H9 (cell line): Measurements from ENCODE around the gene GRAPL. TPM values are rescaled to one million over a fixed set of nuclear protein-coding genes. Genes with fewer than 3 reads are reported as not detected.
"Not testable (repeated sequence)": the region's sequence is repeated elsewhere in the genome, so short reads cannot be mapped to it uniquely, and the experiment has no call there.

Source experiments
- DNase-seq: peaks from one replicate; pipeline ENCODE4 v3.0.0-alpha.2; 2017
- H2AFZ ChIP-seq: one replicate; pipeline ENCODE4 v1.6.1; 2013; ENCODE audit warnings: mild to moderate bottlenecking, low read length, control low read depth, moderate library complexity
- H2AK5ac ChIP-seq: 2 replicates; pipeline ENCODE4 v1.6.1; 2013; ENCODE audit warnings: low read length, control low read depth, mixed read lengths; ENCODE audit not compliant: insufficient read length
- H2BK120ac ChIP-seq: one replicate; pipeline ENCODE4 v1.6.1; 2013; ENCODE audit warnings: low read depth, mild to moderate bottlenecking, low read length, control low read depth, inconsistent platforms; ENCODE audit not compliant: poor library complexity, severe bottlenecking
- H2BK12ac ChIP-seq: 2 replicates; pipeline ENCODE4 v1.6.1; 2013; ENCODE audit warnings: low read length, control low read depth, mixed read lengths, low read depth; ENCODE audit not compliant: insufficient read length
- H2BK15ac ChIP-seq: 2 replicates; pipeline ENCODE4 v1.6.1; 2013; ENCODE audit warnings: low read depth, low read length, control low read depth
- H2BK20ac ChIP-seq: one replicate; pipeline ENCODE4 v1.6.1; 2013; ENCODE audit warnings: low read depth, mild to moderate bottlenecking, low read length, control low read depth, inconsistent platforms; ENCODE audit not compliant: poor library complexity, severe bottlenecking
- H2BK5ac ChIP-seq: 2 replicates; pipeline ENCODE4 v1.6.1; 2013; ENCODE audit warnings: low read length, control low read depth, mixed read lengths; ENCODE audit not compliant: insufficient read length
- H3K14ac ChIP-seq: 2 replicates; pipeline ENCODE4 v1.6.1; 2013; ENCODE audit warnings: low read length, control low read depth; ENCODE audit not compliant: insufficient read depth
- H3K18ac ChIP-seq: 2 replicates; pipeline ENCODE4 v1.6.1; 2013; ENCODE audit warnings: low read depth, mild to moderate bottlenecking, mixed read lengths, low read length, control low read depth; ENCODE audit not compliant: insufficient read length
- H3K23ac ChIP-seq: 2 replicates; pipeline ENCODE4 v1.6.1; 2013; ENCODE audit warnings: low read length, control low read depth, mixed read lengths, low read depth; ENCODE audit not compliant: insufficient read length
- H3K23me2 ChIP-seq: 2 replicates; pipeline ENCODE4 v1.6.1; 2013; ENCODE audit warnings: low read depth, mild to moderate bottlenecking, mixed read lengths, low read length, control low read depth; ENCODE audit not compliant: insufficient read length, poor library complexity, severe bottlenecking
- H3K27ac ChIP-seq: 2 replicates; pipeline ENCODE4 v1.5.1; 2013; ENCODE audit warnings: low read length, control low read depth, mixed read lengths, low read depth; ENCODE audit not compliant: insufficient read length
- H3K27me3 ChIP-seq: 2 replicates; pipeline ENCODE4 v1.6.1; 2013; ENCODE audit warnings: low read length, control low read depth, inconsistent platforms; ENCODE audit not compliant: insufficient read depth
- H3K4ac ChIP-seq: 2 replicates; pipeline ENCODE4 v1.6.1; 2013; ENCODE audit warnings: low read depth, mild to moderate bottlenecking, control low read depth, inconsistent platforms, low read length, moderate library complexity
- H3K4me1 ChIP-seq: 2 replicates; pipeline ENCODE4 v1.6.1; 2013; ENCODE audit warnings: low read length, control low read depth, inconsistent platforms; ENCODE audit not compliant: insufficient read depth
- H3K4me2 ChIP-seq: 2 replicates; pipeline ENCODE4 v1.6.1; 2013; ENCODE audit warnings: low read length, control low read depth, mixed read lengths; ENCODE audit not compliant: insufficient read length, insufficient read depth
- H3K56ac ChIP-seq: 2 replicates; pipeline ENCODE4 v1.6.1; 2013; ENCODE audit warnings: low read depth, mild to moderate bottlenecking, mixed read lengths, low read length, control low read depth; ENCODE audit not compliant: insufficient read length
- H3K79me1 ChIP-seq: 2 replicates; pipeline ENCODE4 v1.6.1; 2013; ENCODE audit warnings: low read depth, mild to moderate bottlenecking, moderate library complexity, low read length, control low read depth, inconsistent platforms; ENCODE audit not compliant: insufficient read depth, poor library complexity, severe bottlenecking
- H3K79me2 ChIP-seq: 2 replicates; pipeline ENCODE4 v1.6.1; 2013; ENCODE audit warnings: low read length, control low read depth, inconsistent platforms; ENCODE audit not compliant: insufficient read depth
- H3K9ac ChIP-seq: 2 replicates; pipeline ENCODE4 v1.6.1; 2013; ENCODE audit warnings: low read length, control low read depth, mixed read lengths; ENCODE audit not compliant: insufficient read length; ENCODE audit errors: extremely low read depth
- H3K9me3 ChIP-seq: one replicate; pipeline ENCODE4 v1.6.1; 2013; ENCODE audit warnings: low read depth, low read length, inconsistent platforms; ENCODE audit not compliant: control insufficient read depth
- H3T11ph ChIP-seq: one replicate; pipeline ENCODE4 v1.6.1; 2013; ENCODE audit warnings: mild to moderate bottlenecking, low read length, control low read depth, inconsistent platforms
- H4K20me1 ChIP-seq: one replicate; pipeline ENCODE4 v1.6.1; 2013; ENCODE audit not compliant: control insufficient read depth, insufficient read length, insufficient read depth
- H4K5ac ChIP-seq: 2 replicates; pipeline ENCODE4 v1.6.1; 2013; ENCODE audit warnings: low read depth, mild to moderate bottlenecking, mixed read lengths, low read length, control low read depth; ENCODE audit not compliant: insufficient read length
- H4K8ac ChIP-seq: replicated peaks from 2 replicates; pipeline ENCODE4 v1.6.1; 2013; ENCODE audit warnings: low read length, control low read depth, mixed read lengths, low read depth; ENCODE audit not compliant: insufficient read length
- H4K91ac ChIP-seq: 2 replicates; pipeline ENCODE4 v1.6.1; 2013; ENCODE audit warnings: low read depth, mild to moderate bottlenecking, moderate library complexity, mixed read lengths, low read length, control low read depth; ENCODE audit not compliant: insufficient read length
- H3K27ac Mint-ChIP-seq, 3 experiments: 2 replicates in 2 of 3; 3 replicates in 1 of 3; pipeline ENCODE4 v1.8.0; 2020 to 2021; ENCODE audit warnings: mixed read lengths in 3 of 3, mild to moderate bottlenecking in 1 of 3, moderate library complexity in 1 of 3
- H3K27me3 Mint-ChIP-seq: 2 replicates; pipeline ENCODE4 v1.8.0; 2021; ENCODE audit warnings: low read depth, mild to moderate bottlenecking, moderate library complexity, mixed read lengths
- H3K36me3 Mint-ChIP-seq, 3 experiments: 2 replicates in 2 of 3; 3 replicates in 1 of 3; pipeline ENCODE4 v1.8.0; 2020 to 2021; ENCODE audit warnings: low read depth in 3 of 3, mixed read lengths in 3 of 3; ENCODE audit not compliant: insufficient read depth in 1 of 3
- H3K4me1 Mint-ChIP-seq, 2 experiments: 2 replicates each; pipeline ENCODE4 v1.8.0; 2020; ENCODE audit warnings: mixed read lengths in 2 of 2
- H3K4me3 Mint-ChIP-seq, 2 experiments: 2 replicates in 1 of 2; 3 replicates in 1 of 2; pipeline ENCODE4 v1.8.0; 2020 to 2021; ENCODE audit warnings: mild to moderate bottlenecking in 2 of 2, mixed read lengths in 2 of 2, moderate library complexity in 1 of 2
- H3K9me3 Mint-ChIP-seq, 2 experiments: 2 replicates in 1 of 2; 3 replicates in 1 of 2; pipeline ENCODE4 v1.8.0; 2020; ENCODE audit warnings: mild to moderate bottlenecking in 2 of 2, mixed read lengths in 2 of 2, moderate library complexity in 1 of 2
- WGBS: extraction: QIAGEN DNeasy Blood & Tissue Kit; methylation state at CpG from one replicate; pipeline ENCODE4 v1.1.7; 2013; ENCODE audit warnings: missing lambda C conversion rate, low lambda C conversion rate, mixed read lengths; ENCODE audit not compliant: insufficient read length; ENCODE audit errors: extremely low coverage; 5-methylcytosine and 5-hydroxymethylcytosine counted together
- total RNA-seq: library from RNA; stranded (reverse); gene quantifications from 2 replicates; pipeline ENCODE4 v1.2.1, GENCODE V29; 2021

Gene GRAPL
- total RNA-seq, 1 experiment from 2014 or later = 0.55 TPM

DNA sequence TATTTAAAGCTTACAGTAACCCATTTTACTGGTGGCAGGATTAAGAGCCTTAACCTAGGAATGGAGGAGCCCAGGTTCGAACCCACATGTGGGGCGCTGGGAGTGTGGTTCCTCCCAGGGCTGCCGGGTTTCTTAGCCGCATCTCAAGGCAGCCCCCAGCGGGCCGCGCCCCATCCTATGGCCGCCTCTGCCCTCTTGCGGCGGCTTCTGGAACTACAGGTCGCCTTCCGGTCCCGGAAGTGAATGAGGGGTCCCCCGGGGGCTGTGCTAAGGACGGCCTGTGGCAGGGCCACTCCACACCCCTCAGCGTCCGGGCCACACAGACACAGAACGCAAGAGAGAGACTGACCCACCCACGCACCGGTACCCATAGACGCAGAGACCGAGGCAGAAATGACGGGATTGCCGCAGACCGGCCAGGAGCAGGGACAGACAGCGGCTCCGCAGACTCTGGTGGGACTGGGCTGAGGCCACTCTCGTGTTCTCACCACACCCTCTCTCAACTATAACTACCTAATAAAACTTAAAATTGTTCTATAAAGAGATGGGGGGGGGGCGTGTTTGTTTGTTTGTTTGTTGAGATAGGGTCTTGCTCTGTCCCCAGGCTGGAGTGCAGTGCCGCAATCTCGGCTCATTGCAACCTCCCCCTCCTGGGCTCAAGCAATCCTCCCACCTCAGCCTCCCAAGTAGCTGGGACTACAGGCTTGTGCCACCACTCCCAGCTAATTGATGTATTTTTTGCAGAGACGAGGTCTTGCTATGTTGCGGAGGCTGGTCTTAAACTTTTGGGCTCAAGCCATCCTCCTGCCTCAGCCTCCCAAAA lies 69.2 kb downstream of the GRAPL start:
- H3K56ac ChIP-seq, H3K4me2 ChIP-seq, H3K4me1 Mint-ChIP-seq, H3K36me3 Mint-ChIP-seq, H2BK15ac ChIP-seq, H2BK20ac ChIP-seq, H3K27ac Mint-ChIP-seq, H3T11ph ChIP-seq, H4K91ac ChIP-seq, H3K9me3 Mint-ChIP-seq, H3K27me3 Mint-ChIP-seq, H3K79me1 ChIP-seq, H2AFZ ChIP-seq, H4K8ac ChIP-seq, H2BK12ac ChIP-seq, H3K9me3 ChIP-seq, H3K23me2 ChIP-seq, H3K4me3 Mint-ChIP-seq, H3K4me1 ChIP-seq, H3K79me2 ChIP-seq, DNase-seq, H2AK5ac ChIP-seq, H3K27me3 ChIP-seq, H3K14ac ChIP-seq, H4K20me1 ChIP-seq, H2BK120ac ChIP-seq, H3K27ac ChIP-seq, H3K23ac ChIP-seq, H4K5ac ChIP-seq, H2BK5ac ChIP-seq, H3K4ac ChIP-seq, H3K18ac ChIP-seq, H3K9ac ChIP-seq: not testable (repeated sequence)
- WGBS = no CpG with 5 or more reads among the region's 33 CpGs

GRCh38 chr17:19202448-19202847 lies 75.1 kb downstream of the GRAPL start:
- not testable (repeated sequence) for H3K27ac ChIP-seq, H4K5ac ChIP-seq, H4K8ac ChIP-seq, H3T11ph ChIP-seq, H2AFZ ChIP-seq, H3K4me1 Mint-ChIP-seq, H3K4me1 ChIP-seq, H3K4me2 ChIP-seq, H3K79me1 ChIP-seq, H3K4ac ChIP-seq, H2AK5ac ChIP-seq, H4K91ac ChIP-seq, H2BK5ac ChIP-seq, H4K20me1 ChIP-seq, H3K56ac ChIP-seq, H2BK12ac ChIP-seq, H3K9me3 ChIP-seq, H3K14ac ChIP-seq, H3K23me2 ChIP-seq, H3K4me3 Mint-ChIP-seq, H2BK20ac ChIP-seq, H2BK120ac ChIP-seq, H3K9ac ChIP-seq, H3K27ac Mint-ChIP-seq, H3K18ac ChIP-seq, H3K9me3 Mint-ChIP-seq, DNase-seq, H3K27me3 ChIP-seq, H3K79me2 ChIP-seq, H3K23ac ChIP-seq, H3K27me3 Mint-ChIP-seq, H3K36me3 Mint-ChIP-seq, H2BK15ac ChIP-seq
- no CpG with 5 or more reads among the region's 20 CpGs for WGBS
